VCaP (cell line): ENCODE data around the gene GATA6.

Experiments
- H3K27ac ChIP-seq: fragments of 450-650 bp; 2 replicates; pipeline ENCODE4 v1.5.1; 2017
- TF ChIP-seq, protein P1 (sequence below): fragments of 450-650 bp; conservative IDR thresholded peaks from 2 replicates; pipeline ENCODE4 v1.5.1; 2017; ENCODE audit warnings: mild to moderate bottlenecking, moderate library complexity

The GATA6 gene

DNA sequence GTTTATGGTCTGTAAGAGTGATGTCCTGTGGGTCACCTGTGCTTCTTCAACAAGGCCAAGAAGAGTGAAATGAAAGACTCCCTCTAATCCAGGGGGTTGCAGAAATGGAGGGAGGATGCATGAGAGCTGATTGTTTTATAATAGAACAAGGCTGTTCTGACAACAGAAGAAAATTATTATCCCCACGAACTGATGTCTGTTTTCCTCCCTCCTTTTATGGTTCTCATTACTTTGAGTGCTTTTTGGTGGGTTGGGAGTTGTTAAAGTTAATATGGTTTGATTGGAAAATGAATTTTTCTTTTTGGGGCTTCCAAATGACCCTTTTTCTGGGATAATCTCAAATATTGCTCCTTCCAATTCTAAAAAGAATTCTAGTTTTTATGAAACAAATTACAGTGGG lies 33.6 kb downstream of the GATA6 start:
- TF ChIP-seq, protein P1, sequence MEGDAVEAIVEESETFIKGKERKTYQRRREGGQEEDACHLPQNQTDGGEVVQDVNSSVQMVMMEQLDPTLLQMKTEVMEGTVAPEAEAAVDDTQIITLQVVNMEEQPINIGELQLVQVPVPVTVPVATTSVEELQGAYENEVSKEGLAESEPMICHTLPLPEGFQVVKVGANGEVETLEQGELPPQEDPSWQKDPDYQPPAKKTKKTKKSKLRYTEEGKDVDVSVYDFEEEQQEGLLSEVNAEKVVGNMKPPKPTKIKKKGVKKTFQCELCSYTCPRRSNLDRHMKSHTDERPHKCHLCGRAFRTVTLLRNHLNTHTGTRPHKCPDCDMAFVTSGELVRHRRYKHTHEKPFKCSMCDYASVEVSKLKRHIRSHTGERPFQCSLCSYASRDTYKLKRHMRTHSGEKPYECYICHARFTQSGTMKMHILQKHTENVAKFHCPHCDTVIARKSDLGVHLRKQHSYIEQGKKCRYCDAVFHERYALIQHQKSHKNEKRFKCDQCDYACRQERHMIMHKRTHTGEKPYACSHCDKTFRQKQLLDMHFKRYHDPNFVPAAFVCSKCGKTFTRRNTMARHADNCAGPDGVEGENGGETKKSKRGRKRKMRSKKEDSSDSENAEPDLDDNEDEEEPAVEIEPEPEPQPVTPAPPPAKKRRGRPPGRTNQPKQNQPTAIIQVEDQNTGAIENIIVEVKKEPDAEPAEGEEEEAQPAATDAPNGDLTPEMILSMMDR = no peak

DNA sequence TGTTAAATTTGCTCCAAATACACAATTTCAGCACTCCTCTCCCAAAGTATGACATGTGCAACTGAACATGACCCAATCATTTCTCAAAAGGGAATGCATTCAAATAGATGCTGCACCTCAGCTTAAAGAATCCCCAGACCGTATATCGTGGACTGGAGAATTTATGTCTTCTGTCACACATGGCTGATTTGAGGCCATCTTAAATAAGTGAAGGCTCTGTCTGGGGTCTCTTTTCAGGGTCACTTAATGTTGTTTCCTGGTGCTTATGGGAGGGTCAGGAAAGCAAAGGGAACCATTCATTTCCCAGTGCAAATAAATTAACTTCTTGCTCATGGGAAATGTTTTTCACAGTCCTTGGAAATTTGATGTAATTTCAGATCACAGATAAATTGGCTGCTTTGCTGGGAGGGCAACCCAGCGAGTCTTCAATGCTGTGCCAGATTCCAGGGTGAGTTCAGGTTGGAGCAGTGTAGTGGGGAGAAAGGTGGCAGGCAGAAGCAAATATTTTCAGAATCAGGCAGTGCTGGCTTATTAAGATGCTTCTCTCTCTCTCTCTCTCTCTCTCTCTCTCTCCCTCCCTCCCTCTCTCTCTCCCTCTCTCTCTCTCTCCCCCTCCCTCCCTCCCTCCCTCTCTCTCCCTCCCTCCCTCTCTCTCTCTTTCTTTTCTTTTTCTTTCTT lies 34.3 kb downstream of the GATA6 start:
- TF ChIP-seq, protein P1 = no peak
- no peak overlapping the region for H3K27ac ChIP-seq

More for the DNA sequence above, 33.6 kb downstream of the GATA6 start:
- no peak overlapping the region for H3K27ac ChIP-seq

DNA sequence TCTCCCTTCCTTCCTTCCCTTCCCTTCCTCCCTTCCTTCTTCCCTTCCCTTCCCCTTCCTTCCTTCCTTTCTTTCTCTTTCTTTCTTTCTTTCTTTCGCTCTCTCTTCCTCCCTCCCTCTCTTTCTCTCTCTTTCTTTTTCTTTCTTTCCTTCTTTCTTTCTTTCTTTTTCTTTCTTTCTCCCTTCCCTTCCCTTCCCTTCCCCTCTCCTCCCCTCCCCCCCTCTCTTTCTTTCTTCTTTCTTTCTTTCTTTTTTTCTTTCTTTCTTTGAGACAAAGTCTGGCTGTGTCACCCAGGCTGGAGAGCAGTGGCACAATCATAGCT lies 34.8 kb downstream of the GATA6 start:
- H3K27ac ChIP-seq = no peak overlapping the region
- TF ChIP-seq, protein P1 = no peak

DNA sequence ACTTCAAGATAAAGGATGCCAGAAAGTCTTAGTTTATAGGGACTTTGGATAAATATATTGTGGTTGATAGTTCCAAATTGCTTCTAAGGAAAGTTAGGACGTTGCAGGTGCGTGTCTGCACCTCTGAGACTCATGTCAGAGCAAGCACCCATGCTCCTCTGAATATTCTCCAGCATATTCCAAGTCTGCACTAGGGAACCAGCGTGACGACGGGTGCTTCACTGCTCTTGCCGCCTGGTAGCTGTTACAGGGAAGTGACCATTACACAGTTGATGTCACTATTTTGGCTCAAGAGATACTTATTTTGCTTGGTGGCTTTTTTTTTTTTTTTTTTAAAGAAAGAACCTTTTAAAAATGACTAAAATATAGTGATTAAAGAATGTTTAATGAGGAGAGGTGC lies 35.6 kb downstream of the GATA6 start:
- H3K27ac ChIP-seq = no peak overlapping the region
- TF ChIP-seq, protein P1 = no peak

DNA sequence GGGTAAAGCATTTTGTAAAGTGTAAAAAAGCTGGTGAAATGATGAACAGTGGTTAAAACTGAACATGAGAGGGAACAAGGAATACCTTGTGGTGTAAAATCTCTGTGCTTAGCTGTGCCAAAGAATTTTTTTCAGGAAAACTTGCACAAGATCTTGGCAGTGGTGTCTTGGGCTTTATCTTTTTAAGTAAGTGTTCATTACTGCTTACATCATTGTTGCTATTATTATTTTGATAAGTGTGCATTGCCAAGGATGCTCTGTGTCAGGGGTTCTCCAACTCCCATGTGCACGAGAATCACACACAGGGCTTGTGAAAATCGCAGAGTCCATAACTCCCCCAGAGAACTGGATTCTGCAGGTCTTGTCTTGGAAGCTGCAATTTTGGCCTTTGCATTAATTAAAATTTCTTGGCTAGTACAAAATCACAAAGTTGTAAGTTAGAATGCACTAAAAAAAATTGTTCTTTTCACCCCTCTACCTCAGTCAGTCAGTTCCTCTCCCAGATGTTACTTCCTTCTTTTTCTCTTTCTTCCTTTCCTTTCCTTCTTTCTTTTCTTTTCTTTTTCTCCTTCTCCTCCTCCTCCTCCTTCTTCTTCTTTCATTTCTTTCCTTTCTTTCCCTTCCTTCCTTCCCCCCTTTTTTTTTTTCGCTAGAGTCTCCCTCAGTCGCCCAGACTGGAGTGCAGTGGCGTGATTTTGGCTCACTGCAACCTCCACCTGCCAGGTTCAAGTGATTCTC lies 37.8 kb downstream of the GATA6 start:
- TF ChIP-seq, protein P1 = no peak

DNA sequence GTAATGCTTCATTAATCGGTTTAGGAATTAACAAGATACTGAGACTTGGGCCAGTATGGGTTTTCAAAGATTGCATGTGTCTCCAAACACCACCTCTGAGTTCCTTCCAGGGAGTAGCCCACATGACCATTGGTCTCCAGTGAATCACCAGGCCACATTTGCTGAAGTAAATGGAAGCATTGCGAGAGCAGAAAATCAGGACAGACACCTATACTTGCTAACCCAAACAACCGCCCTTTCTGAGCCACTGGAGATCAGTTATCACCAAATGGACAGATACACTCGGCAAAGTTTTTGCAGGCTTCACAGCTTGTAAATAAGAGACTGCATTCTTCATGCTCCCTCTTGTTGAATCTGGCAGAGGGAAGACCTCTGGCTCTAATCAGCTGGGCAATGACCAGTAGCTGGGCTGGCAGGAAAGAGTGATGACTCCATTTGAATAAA lies 40.9 kb downstream of the GATA6 start:
- H3K27ac ChIP-seq = no peak overlapping the region
- TF ChIP-seq, protein P1 = no peak

More for the DNA sequence above, 37.8 kb downstream of the GATA6 start:
- H3K27ac ChIP-seq = no peak overlapping the region

DNA sequence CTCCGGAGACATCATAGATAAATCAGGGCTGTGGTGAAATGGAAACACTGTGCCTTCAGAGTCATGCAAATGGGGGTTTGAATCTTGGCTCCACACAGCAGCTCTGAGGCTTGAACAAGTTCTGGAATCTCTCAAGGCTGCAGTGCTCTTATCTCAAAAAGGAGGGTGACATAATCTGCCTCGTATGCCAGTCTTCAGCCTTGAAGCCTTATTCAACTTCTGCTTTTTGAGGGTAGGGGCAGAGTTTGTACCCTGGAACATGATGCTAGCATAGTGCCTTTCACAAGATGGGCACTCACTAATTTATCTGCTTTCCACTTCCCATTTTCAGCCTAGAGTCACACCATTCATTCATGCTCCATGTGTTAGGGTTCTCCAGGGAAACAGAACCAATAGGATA lies 42.3 kb downstream of the GATA6 start:
- TF ChIP-seq, protein P1 = no peak

More for the DNA sequence above, 42.3 kb downstream of the GATA6 start:
- no peak overlapping the region for H3K27ac ChIP-seq
